HG02981 (cell line): ENCODE measurements around the gene SIPA1.

ENCODE experiments used
- ATAC-seq: cut with Tn5 transposase; IDR thresholded peaks from one replicate; pipeline ENCODE4 v1.9.1; 2021; ENCODE audit warnings: mild to moderate bottlenecking, moderate library complexity; ENCODE audit not compliant: unreplicated experiment

The SIPA1 gene

GRCh38 chr11:65637794-65638419, at the start of gene SIPA1:
SIPA1 (plus strand) TSS chr11:65638101; CDS start chr11:65640922, 2,821 bp downstream.
- ATAC-seq, result no peak

- peak; percentile 76 for ATAC-seq
Observed at GRCh38 chr11:65588199-65589054, 49.5 kb upstream of the SIPA1 start.

DNA sequence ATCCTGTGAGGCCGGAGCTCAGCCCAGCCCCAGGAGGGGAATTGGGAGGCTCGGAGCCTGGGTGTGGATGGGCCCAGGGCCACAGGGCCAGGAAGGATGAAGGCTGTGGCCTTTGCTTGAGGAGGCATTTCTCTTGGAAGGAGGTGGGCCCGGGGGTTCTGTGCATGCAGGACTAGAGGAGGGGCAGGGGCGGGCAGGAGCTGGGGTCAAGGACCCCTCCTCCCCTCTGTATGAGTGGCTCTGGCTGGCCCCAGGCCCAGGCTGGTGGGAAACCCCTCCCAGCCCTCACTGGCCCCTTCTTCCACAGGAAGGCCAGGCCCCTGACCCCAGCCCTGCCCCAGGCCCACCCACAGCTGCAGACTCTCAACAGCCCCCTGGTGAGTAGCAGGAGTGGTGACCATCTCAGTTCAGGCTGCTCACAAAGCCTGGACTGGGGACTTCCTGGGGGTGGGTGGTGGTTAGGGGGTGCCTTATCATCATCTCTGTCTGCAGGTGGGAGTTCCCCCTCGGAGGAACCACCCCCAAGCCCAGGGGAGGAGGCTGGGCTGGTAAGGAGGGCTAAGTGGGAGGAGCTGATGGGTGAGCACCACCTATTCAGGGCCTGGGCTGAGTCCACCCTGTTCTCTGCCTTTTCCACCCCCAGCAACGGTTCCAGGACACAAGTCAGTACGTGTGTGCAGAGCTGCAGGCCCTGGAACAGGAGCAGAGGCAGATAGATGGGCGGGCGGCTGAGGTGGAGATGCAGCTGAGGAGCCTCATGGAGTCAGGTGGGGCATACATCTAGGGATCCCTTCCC, 48.3 kb upstream of the SIPA1 start:
- ATAC-seq, result no peak

DNA sequence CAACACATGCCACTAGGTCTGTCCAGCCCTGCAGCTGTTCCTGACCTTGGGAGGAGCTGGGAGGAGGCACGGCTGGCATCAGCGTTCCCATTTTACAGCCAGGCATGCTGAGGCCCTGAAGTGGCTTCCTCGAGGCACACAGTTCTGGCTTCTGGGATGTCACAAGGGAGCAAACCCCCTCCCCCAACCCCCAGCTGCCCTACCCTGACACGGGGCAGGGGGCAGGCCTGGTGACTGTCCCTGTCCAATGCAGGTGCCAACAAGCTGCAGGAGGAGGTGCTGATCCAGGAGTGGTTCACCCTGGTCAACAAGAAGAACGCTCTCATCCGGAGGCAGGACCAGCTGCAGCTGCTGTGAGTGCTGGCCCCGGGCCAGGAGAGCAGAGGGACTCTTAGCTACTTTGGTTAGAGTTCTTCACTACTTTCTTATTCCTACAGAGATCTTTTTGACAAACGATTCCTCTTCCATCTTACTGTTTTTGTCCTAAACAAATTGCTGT, 47.6 kb upstream of the SIPA1 start:
- no peak for ATAC-seq

- no peak for ATAC-seq
Observed at GRCh38 chr11:65591939-65592857, 45.7 kb upstream of the SIPA1 start.

DNA sequence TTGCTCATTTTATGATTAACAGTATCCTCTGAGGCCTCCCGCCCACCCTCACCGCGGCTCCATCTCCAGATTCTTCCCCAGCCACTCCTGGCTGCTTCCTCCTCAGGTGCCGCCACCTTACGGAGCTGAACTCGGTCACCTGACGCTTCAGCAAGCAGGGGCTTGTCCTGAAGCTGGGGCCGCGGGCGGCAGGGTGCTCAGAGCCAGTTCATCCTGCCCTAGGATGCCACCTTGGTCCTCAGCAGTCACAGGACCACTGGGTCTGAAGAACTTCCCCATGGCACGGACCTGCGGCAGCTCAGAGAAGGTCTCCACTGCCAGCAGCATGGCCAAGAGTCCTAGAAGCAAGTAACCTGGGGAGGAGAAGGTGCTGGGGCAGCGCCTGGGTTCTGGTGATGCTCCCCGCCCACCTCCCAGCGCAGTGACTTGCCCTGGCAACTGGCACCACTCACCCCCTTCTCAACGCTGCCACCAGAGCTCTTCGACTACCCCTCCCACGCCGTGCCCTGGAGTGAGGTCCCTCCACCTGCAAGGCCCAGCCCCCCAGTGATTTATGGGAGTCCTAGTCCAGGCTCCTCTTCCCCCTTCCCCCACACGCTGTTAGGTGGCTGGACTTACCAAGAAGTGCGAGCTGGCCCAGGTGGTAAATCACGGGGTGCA, 44.9 kb upstream of the SIPA1 start:
- no peak for ATAC-seq

GRCh38 chr11:65593518-65594414, 44.1 kb upstream of the SIPA1 start:
- ATAC-seq, result no peak

DNA sequence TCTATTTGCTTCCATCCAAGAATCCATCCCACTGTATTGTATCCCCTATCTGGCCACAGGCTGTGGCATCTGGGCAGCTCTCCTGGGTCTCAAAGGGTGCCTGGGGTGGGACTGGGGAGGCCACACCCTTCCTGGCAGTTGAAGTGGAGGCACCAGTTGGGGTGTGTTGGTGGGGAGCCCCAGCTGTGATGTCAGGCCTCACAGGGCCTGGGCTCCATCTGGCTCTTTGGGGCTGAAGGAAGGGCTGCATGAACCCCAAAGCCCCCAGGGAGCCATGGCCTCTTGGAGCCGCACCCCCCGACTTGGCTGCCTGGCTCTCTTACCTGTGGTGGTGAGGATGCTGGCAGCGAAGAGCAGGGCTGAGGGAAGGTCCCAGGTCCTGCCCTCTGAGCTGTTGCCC, 42.8 kb upstream of the SIPA1 start:
- ATAC-seq, result no peak

DNA sequence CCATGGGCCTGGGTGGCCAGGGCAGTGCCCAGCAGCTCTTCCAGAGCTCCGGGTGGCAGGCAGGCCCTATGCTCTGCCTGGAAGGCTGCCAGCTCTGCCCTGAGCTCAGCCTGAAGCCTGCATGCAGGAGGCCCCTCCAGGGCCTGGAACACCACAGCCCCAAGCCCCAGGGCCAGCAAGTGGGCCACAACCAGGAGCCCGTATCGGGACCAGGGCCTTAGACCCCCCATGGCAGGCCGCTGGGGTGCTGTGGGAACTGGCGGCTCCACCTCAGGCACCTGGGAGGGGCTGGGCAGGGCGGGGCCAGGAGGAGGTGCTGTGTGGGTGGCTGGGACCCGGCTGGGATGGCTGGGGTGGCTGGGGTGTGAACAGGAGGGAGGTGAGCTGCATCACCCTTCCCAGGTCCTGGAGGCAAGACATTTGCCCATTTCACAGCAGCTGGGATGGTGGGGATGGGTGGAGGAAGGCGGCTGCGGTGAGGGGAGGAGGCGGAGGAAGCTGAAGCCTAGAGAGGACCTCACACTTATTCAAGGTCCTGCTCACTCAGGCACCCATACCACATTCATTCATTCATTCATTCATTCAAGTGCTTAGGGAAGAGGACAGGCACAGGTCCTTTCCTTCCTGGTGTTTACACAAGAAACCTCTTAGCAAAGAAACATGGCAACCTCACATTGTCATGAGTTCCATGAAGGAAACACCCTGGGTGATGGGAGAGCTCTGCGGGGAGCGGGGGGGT, 42.2 kb upstream of the SIPA1 start, which contains the start of gene KCNK7:
KCNK7 (minus strand) TSS at position 258 of the 739 bp plus-strand sequence; CDS start at position 230, 28 bp downstream.
- ATAC-seq, result no peak

- no peak for ATAC-seq
Observed at GRCh38 chr11:65596520-65596919, 41.4 kb upstream of the SIPA1 start.

- ATAC-seq, result no peak
Observed at GRCh38 chr11:65598258-65598699, 39.6 kb upstream of the SIPA1 start.

DNA sequence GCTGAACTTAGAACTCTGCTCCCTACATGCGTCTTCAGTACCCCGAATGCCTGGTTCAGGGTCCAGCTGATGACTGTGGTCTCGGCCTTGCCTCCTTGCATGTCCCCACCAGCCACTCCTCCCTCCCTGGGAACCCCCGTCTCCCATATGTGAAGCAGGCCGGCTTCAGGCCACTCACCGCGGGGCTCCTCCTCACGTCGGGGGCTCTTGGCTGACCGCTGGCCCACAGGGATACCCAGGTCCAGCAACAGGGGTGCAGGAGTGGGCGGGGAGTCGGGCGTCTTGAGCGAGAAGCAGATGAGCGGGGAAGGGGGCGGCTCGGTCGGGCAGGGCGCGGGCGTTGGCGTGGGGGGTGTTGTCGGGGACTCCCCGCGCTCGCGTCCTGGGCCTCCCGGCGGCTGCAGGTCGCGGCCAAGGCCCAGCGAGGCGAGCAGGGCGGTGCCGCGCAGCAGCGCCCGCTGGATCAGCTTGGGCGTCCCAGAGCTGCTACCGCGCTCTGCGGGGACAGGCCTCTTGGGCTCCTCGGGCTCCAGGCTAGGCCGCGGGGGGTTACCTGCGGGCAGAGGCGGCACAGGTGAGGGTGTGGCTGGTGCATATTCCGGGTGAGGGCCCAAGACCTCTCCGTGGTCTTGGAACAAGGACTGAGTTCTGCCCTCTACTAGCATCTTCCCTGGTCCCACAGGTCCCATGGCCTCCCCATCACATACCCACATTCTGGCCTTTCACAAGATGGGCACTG, 38.5 kb upstream of the SIPA1 start:
- ATAC-seq, result no peak

DNA sequence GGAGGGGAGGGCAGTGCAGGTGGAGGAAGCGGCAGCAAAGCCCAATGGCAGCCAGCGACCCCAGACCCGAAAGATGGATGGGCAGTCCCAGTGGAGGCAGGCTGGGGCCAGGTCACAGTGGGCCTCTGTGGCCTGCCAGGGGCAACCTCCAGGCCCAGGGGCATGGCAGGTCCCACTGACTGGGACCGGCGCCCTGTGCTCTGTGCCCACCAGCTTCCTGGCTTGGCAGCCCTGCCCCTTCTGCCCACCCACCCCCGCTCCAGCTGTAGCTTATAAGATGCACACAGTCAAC, 38.0 kb upstream of the SIPA1 start:
- no peak for ATAC-seq

GRCh38 chr11:65604258-65604657, 33.6 kb upstream of the SIPA1 start:
- no peak for ATAC-seq

DNA sequence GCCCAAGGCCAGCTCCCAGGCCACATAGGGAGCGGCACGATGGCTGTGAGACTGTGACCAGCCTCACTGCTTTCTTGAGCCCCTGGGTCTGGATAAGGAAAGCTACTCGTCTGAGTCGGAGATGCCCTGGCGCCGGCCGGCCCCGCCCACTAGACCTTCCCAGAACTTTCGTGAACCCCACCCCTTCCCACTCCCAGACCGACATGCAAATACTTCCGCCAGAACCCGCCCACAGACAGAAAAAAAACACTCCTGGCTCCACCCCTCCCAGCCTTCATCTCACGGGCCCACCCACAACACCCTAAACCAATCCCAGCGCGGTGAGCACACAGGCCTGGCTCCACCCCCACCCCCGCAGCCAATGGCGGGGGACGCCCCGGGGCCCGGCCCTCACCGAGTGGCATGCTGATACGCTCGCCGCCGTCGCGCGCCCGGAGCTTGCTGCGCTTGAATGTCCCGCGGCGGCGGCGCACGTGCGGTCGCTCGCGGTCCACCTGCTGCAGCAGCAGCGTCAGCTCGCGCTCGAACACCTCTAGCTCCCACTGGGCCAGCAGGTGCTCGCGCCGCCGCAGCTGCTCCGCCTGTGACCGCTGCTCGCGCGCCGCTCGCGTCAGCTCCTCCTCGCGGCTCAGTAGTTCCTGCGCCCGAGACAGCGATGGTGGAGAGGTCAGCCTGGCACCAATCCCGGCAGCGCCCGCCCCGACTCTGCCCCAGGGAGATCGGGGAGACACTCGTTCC, 30.9 kb upstream of the SIPA1 start:
- ATAC-seq, result no peak

DNA sequence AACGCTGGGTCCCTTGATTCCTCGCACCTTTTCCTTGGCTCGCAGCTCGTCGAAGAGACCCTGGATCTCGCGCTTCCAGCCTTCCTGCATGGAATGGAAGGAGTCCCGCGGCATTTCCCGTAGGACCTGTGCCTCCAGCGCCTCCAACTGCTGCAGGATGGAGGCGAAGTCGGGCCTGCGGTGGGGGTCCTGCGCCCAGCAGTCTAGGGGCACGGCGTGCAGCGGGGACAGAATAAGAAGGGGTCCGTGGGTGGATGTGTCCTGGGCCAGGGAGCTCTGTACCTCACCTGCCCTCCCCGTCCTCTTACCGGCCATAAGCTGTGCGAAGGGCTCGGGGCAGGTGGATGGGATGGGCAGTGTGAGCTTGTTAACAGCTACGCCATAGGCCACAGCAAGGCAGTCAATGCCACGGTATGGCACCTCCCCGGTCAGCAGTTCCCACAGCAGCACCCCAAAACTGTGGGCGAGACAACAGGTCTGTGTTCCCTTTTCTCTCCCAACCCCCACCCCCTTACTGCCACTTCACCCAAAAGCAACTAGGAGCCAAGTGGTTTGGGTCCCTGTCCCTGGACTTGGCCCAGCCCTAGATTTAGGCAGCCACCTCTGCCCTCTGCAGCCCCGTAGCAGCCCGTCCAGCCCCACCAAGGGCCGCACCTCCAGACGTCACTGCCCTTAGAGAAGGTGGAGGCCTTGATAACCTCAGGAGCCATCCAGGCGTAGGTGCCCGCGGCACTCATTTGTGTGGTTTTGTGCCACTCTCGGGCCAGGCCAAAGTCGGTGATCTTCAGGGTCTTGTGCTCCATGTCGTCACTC, 30.1 kb upstream of the SIPA1 start:
- ATAC-seq, result no peak
